Neuronal stem cell (in vitro differentiated cells): ENCODE measurements around the gene PSD4.

ENCODE experiments used
- DNase-seq: peaks from one replicate; pipeline ENCODE4 v3.0.0-alpha.2; 2013; ENCODE audit warnings: low spot score
- H2AFZ ChIP-seq: one replicate; pipeline ENCODE4 v1.6.1; 2013; ENCODE audit warnings: mild to moderate bottlenecking, low read length, inconsistent platforms
- H2AK5ac ChIP-seq: 2 replicates; pipeline ENCODE4 v1.6.1; 2013; ENCODE audit warnings: low read depth, mild to moderate bottlenecking, inconsistent platforms, low read length, moderate library complexity, mixed read lengths
- H2BK120ac ChIP-seq: 2 replicates; pipeline ENCODE4 v1.6.1; 2013; ENCODE audit warnings: low read depth, mild to moderate bottlenecking, inconsistent platforms, low read length, moderate library complexity, mixed read lengths
- H2BK12ac ChIP-seq: one replicate; pipeline ENCODE4 v1.6.1; 2013; ENCODE audit warnings: low read length, inconsistent platforms
- H2BK15ac ChIP-seq: 2 replicates; pipeline ENCODE4 v1.6.1; 2013; ENCODE audit warnings: mild to moderate bottlenecking, low read length, inconsistent platforms, mixed read lengths
- H2BK5ac ChIP-seq: one replicate; pipeline ENCODE4 v1.6.1; 2013; ENCODE audit warnings: inconsistent platforms, mild to moderate bottlenecking, low read length, moderate library complexity
- H3K14ac ChIP-seq: one replicate; pipeline ENCODE4 v1.6.1; 2013; ENCODE audit warnings: low read length, inconsistent platforms
- H3K18ac ChIP-seq: 2 replicates; pipeline ENCODE4 v1.6.1; 2013; ENCODE audit warnings: low read length, inconsistent platforms
- H3K23ac ChIP-seq: 2 replicates; pipeline ENCODE4 v1.6.1; 2013; ENCODE audit warnings: low read depth, mild to moderate bottlenecking, mixed read lengths, low read length, inconsistent platforms; ENCODE audit not compliant: poor library complexity
- H3K27ac ChIP-seq: replicated peaks from 3 replicates; pipeline ENCODE4 v1.5.1; 2013; ENCODE audit warnings: low read length, inconsistent platforms
- H3K27me3 ChIP-seq, 3 experiments: 2 replicates each; pipeline ENCODE4 v1.6.1; 2013; ENCODE audit warnings: low read length in 3 of 3, mild to moderate bottlenecking in 2 of 3, inconsistent platforms in 1 of 3, low read depth in 1 of 3, mixed read lengths in 1 of 3, moderate library complexity in 1 of 3; ENCODE audit not compliant: control insufficient read depth in 3 of 3, insufficient read depth in 3 of 3
- H3K36me3 ChIP-seq, 2 donors: replicated peaks in 1 of 2; 2 replicates each; pipeline ENCODE4 v1.6.1; 2013; ENCODE audit warnings: low read length in 2 of 2; ENCODE audit not compliant: control insufficient read depth in 2 of 2, insufficient read depth in 2 of 2
- H3K4ac ChIP-seq: 2 replicates; pipeline ENCODE4 v1.6.1; 2013; ENCODE audit warnings: inconsistent platforms, mild to moderate bottlenecking, low read length, moderate library complexity
- H3K4me1 ChIP-seq, 2 donors: 1 replicate in 1 of 2; 2 replicates in 1 of 2; pipeline ENCODE4 v1.6.1; 2013; ENCODE audit warnings: low read length in 2 of 2, low read depth in 1 of 2; ENCODE audit not compliant: control insufficient read depth in 2 of 2, insufficient read depth in 1 of 2
- H3K4me2 ChIP-seq: one replicate; pipeline ENCODE4 v1.6.1; 2013; ENCODE audit warnings: mild to moderate bottlenecking, low read length, inconsistent platforms; ENCODE audit not compliant: insufficient read depth, poor library complexity, severe bottlenecking
- H3K4me3 ChIP-seq, 2 donors: 2 replicates each; pipeline ENCODE4 v1.5.1; 2013; ENCODE audit warnings: low read length in 2 of 2, mild to moderate bottlenecking in 2 of 2, inconsistent platforms in 1 of 2, moderate library complexity in 1 of 2
- H3K79me1 ChIP-seq: one replicate; pipeline ENCODE4 v1.6.1; 2013; ENCODE audit warnings: low read depth, mild to moderate bottlenecking, inconsistent platforms, low read length, moderate library complexity
- H3K9ac ChIP-seq: one replicate; pipeline ENCODE4 v1.6.1; 2013; ENCODE audit warnings: mild to moderate bottlenecking, low read depth, low read length, inconsistent platforms; ENCODE audit not compliant: poor library complexity
- H3K9me3 ChIP-seq, 2 donors: replicated peaks in 1 of 2; 2 replicates each; pipeline versions ENCODE3 to v1.6.1; 2013; ENCODE audit warnings: low read length in 2 of 2, mild to moderate bottlenecking in 2 of 2, inconsistent platforms in 1 of 2, low read depth in 1 of 2, mixed read lengths in 1 of 2, moderate library complexity in 1 of 2; ENCODE audit not compliant: control insufficient read depth in 2 of 2, insufficient read depth in 1 of 2
- H4K8ac ChIP-seq: one replicate; pipeline ENCODE4 v1.6.1; 2013; ENCODE audit warnings: low read depth, mild to moderate bottlenecking, inconsistent platforms, low read length, moderate library complexity
- H4K91ac ChIP-seq: one replicate; pipeline ENCODE4 v1.6.1; 2013; ENCODE audit warnings: low read length, low read depth, mild to moderate bottlenecking, inconsistent platforms; ENCODE audit not compliant: poor library complexity
- WGBS, 2 donors: extraction: QIAGEN DNeasy Blood & Tissue Kit; methylation state at CpG; one replicate each; pipeline ENCODE4 v1.1.7; 2013; ENCODE audit warnings: missing lambda C conversion rate in 2 of 2, mixed read lengths in 1 of 2; ENCODE audit not compliant: insufficient read length in 2 of 2, insufficient replicate concordance in 1 of 2; ENCODE audit errors: extremely low coverage in 2 of 2; 5-methylcytosine and 5-hydroxymethylcytosine counted together

The PSD4 gene

GRCh38 chr2:113202305-113203216 is 28.8 kb downstream of the PSD4 start:
- peak overlapping the region; percentile 55 for H3K18ac ChIP-seq
- H3K27ac ChIP-seq = no peak overlapping the region
- no peaks in the 10 kb centered on the region for H3K36me3 ChIP-seq
- H3K4me1 ChIP-seq = peaks cover 12 to 19% of the 10 kb centered on the region in 2 donors
- peak overlapping the region; percentile 21 for H4K8ac ChIP-seq
- peak overlapping the region; percentile 78 for H3K9ac ChIP-seq
- H4K91ac ChIP-seq = no peak overlapping the region
- peak overlapping the region; percentile 42 for H2BK5ac ChIP-seq
- no peak overlapping the region for H2BK12ac ChIP-seq
- no peak overlapping the region for H3K4ac ChIP-seq
- H3K4me3 ChIP-seq = no peak overlapping the region
- H2AFZ ChIP-seq = peak overlapping the region; percentile 68
- no peak overlapping the region for H3K4me2 ChIP-seq
- peak overlapping the region; percentile 4 for H3K23ac ChIP-seq
- peak overlapping the region; percentile 86 for H2AK5ac ChIP-seq
- H2BK15ac ChIP-seq = no peak overlapping the region
- H3K14ac ChIP-seq = no peak overlapping the region
- peak; percentile 31 for DNase-seq
- H3K79me1 ChIP-seq = no peaks in the 10 kb centered on the region
- H3K27me3 ChIP-seq = peaks cover 0 to 12% (median 3%) of the 10 kb centered on the region in 3 experiments
- no peak overlapping the region for H2BK120ac ChIP-seq
- WGBS, 2 donors = no CpG with 5 or more reads among the region's 13 CpGs
- no peaks in the 10 kb centered on the region for H3K9me3 ChIP-seq

- Histone ChIP-seq H2AFZ (no peak overlapping the region), H3K4me1 (peaks cover 12 to 19% of the 10 kb centered on the region in 2 donors), H3K9me3 (no peaks in the 10 kb centered on the region), H3K27me3 (peaks cover 0 to 6% (median 0%) of the 10 kb centered on the region in 3 experiments), H3K27ac (no peak overlapping the region), H4K8ac (no peak overlapping the region), H4K91ac (no peak overlapping the region), H3K4me3 (no peak overlapping the region), H2BK120ac (no peak overlapping the region), H2BK5ac (no peak overlapping the region), H3K36me3 (no peaks in the 10 kb centered on the region), H3K79me1 (no peaks in the 10 kb centered on the region), H2BK15ac (no peak overlapping the region), H3K18ac (no peak overlapping the region), H3K4me2 (no peak overlapping the region), H2BK12ac (no peak overlapping the region), H3K14ac (no peak overlapping the region), H2AK5ac (no peak overlapping the region), H3K23ac (no peak overlapping the region), H3K9ac (no peak overlapping the region), H3K4ac (no peak overlapping the region)
- no peak for DNase-seq
Observed at GRCh38 chr2:113203217-113203530, 29.4 kb downstream of the PSD4 start.

GRCh38 chr2:113203901-113204519 is 30.2 kb downstream of the PSD4 start:
- no peak overlapping the region for H3K9ac ChIP-seq
- WGBS, 2 donors = no CpG with 5 or more reads among the region's 5 CpGs
- peaks cover 12 to 19% of the 10 kb centered on the region in 2 donors for H3K4me1 ChIP-seq
- no peak overlapping the region for H2BK15ac ChIP-seq
- H3K27ac ChIP-seq = no peak overlapping the region
- no peak overlapping the region for H2BK120ac ChIP-seq
- no peak overlapping the region for H2AK5ac ChIP-seq
- no peak overlapping the region for H2BK5ac ChIP-seq
- no peak overlapping the region for H3K23ac ChIP-seq
- no peaks in the 10 kb centered on the region for H3K9me3 ChIP-seq
- H3K79me1 ChIP-seq = no peaks in the 10 kb centered on the region
- DNase-seq = peak; percentile 67
- H3K4me2 ChIP-seq = no peak overlapping the region
- H3K27me3 ChIP-seq = no peaks in the 10 kb centered on the region
- H3K4me3 ChIP-seq = no peak overlapping the region
- H3K18ac ChIP-seq = no peak overlapping the region
- no peak overlapping the region for H4K8ac ChIP-seq
- peak overlapping the region; percentile 9 for H2AFZ ChIP-seq
- H4K91ac ChIP-seq = no peak overlapping the region
- H2BK12ac ChIP-seq = no peak overlapping the region
- H3K36me3 ChIP-seq = no peaks in the 10 kb centered on the region
- no peak overlapping the region for H3K14ac ChIP-seq
- H3K4ac ChIP-seq = no peak overlapping the region

GRCh38 chr2:113206251-113206650 is 32.5 kb downstream of the PSD4 start:
- H3K79me1 ChIP-seq = no peaks in the 10 kb centered on the region
- DNase-seq = no peak
- no peak overlapping the region for H2BK5ac ChIP-seq
- H2AK5ac ChIP-seq = no peak overlapping the region
- H4K8ac ChIP-seq = no peak overlapping the region
- no peak overlapping the region for H3K4me3 ChIP-seq
- H3K9ac ChIP-seq = no peak overlapping the region
- H3K36me3 ChIP-seq = no peaks in the 10 kb centered on the region
- no CpG with 5 or more reads among the region's 6 CpGs for WGBS, 2 donors
- H2BK12ac ChIP-seq = no peak overlapping the region
- no peak overlapping the region for H3K14ac ChIP-seq
- H2BK15ac ChIP-seq = no peak overlapping the region
- no peak overlapping the region for H2AFZ ChIP-seq
- H3K27me3 ChIP-seq = no peaks in the 10 kb centered on the region
- no peaks in the 10 kb centered on the region for H3K9me3 ChIP-seq
- peaks cover 14 to 16% of the 10 kb centered on the region in 2 donors for H3K4me1 ChIP-seq
- H3K27ac ChIP-seq = no peak overlapping the region
- no peak overlapping the region for H3K4me2 ChIP-seq
- H4K91ac ChIP-seq = no peak overlapping the region
- no peak overlapping the region for H3K4ac ChIP-seq
- H2BK120ac ChIP-seq = no peak overlapping the region
- no peak overlapping the region for H3K23ac ChIP-seq
- no peak overlapping the region for H3K18ac ChIP-seq
